HG03460 (cell line): ENCODE results near the gene ANO7.
"Not testable (repeated sequence)": the region's sequence is repeated elsewhere in the genome, so short reads cannot be mapped to it uniquely, and the experiment has no call there.

ENCODE experiments used
- ATAC-seq: cut with Tn5 transposase; IDR thresholded peaks from one replicate; pipeline ENCODE4 v1.9.1; 2021; ENCODE audit not compliant: unreplicated experiment

The ANO7 gene

DNA sequence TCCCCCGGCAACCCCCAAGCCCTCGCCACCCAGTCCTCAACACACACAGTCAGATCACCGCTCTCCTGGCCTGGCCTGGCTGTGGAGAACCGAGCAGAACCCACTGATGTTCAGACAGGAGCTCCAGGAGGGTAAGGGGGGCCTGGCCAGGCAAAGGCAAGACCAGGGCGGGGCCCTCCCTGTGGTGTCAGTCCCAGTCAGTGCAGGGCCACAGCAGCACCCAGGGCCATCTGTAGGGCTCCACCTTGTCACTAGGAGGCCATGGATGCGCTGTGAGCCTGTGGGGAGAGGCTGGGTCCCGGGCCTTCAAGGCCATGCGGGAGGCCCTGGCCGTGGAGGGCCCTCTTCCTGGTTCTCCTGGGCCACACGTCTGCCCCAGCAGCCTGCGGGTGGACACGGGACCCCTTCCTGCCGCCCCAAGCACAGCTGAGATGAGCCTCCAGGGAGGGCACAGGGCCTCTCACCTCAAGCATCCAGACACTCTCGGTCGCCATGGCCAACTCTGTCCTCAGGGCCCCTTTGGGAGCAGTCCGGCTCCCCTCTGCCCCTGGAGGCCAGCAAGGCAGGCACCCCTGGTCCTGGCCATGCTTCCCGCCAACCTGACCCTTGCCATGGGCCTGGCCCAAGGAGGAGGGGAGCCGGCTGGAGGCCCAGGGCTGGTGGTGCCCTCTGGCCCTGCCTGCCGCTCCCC lies 2.0 kb downstream of the ANO7 start:
- ATAC-seq = no peak

DNA sequence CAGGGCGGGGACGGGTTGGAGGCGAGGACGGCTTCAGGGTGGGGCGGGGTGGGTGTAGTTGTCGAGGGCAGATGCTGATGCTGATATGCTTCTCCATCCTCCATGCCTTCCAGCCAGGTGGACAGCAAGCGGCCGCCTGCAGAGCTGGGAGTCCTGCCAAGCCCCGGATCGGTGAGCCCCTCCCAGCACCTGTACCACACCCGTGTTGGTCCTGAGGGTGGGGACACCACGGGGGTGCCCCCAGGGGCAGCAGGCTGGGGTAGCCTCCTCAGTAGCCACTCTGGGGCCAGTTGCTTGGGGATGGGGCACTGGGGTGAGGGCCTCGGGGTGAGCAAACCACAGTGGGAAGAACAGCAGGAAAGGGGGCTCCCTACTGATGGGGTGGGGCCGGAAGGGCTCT lies 2.6 kb downstream of the ANO7 start:
- ATAC-seq = no peak

DNA sequence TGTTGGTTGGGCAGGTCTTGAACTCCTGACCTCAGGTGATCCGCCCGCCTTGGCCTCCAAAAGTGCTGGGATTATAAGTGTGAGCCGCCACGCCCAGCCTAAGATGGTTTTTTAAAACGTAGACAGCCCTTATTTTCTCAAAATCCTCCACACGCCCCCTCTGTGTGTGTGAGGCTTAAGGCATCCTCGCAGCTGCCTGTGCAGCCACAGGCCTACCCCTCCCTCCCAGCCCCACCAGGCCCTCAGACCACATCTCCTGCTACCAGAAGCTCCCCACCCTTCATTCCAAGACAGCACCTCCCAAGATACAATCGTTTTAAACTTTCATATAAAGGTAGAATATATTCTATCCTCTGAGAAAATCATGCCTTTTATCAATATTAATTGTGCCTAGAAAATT lies 4.8 kb downstream of the ANO7 start:
- no peak for ATAC-seq

DNA sequence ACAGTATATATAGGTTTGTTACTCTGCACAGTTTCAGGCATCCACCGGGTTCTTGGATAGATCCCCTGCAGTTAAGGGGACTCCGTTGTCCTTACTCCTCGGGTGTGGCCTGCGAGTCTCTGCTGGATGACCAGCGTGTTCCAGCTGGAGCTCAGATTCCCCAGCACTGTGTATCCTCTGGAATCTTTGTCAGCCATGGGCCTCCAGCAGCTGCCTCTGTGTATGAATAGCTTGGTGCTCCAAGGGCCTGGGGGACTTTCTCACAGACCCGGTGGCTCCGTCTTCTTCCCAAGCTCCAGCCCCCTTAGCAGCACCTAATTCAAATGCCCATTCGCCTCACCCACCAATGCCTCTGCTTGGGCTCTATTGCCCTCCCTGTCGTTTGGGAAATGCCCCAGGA lies 6.3 kb downstream of the ANO7 start:
- ATAC-seq = no peak

DNA sequence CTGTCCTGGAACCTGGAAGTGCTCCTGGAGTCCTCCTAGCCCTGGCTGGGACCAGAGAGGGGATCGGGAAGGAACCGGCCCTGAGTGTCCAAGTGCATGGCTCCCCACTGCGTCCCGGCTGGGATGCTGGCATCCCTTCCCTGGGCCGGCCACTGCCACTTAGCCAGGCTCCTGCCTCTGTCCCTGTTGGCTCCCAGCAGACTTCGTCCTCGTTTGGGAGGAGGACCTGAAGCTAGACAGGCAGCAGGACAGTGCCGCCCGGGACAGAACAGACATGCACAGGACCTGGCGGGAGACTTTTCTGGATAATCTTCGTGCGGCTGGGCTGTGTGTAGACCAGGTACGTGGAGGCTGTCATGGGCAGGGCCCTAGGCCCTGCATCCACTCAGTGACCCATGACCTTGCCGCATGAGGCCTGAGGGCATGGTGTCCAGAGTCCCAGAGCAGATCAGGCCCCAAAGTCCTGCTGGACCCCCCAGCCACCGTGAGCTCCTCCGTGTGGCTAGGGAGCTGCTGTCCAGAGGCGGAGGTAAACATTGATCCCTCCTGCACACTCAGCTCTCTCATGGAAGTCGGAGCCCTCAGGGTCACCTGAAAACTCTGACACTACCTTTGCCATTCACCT lies 7.1 kb downstream of the ANO7 start:
- ATAC-seq = no peak

DNA sequence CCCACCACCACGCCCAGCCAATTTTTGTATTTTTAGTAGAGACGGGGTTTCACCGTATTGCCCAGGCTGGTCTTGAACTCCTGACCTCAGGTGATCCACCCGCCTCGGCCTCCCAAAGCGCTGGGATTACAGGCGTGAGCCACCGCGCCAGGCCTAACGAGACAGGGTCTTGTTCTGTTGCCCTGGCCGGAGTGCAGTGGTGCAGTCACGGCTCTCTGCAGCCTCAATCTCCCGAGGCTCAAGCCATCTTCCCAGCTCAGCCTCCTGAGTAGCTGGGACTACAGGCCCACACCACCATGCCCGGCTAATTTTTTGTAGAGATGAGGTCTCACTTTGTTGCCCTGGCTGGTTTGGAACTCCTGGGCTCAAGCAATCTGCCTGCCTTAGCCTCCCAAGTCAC lies 8.8 kb downstream of the ANO7 start:
- ATAC-seq = not testable (repeated sequence)

DNA sequence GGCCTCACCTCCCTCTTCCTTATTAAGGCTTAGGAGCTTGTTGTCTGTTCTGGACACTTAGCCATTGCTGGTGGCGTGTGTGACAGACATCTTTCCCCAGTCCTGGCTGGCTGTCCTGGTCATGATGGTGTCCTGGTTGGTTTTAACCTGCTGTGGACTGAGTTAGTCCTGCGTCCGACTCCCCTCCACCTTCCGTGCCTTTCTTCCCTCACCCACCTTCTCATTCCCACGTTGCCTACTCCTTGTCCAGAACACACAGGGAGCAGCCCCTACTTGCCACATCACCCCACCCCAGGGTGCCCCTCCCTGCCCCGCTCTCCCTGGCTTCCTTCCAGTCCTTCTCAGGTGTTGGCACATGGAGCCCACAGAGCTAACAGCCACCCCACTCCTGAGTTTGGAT lies 9.5 kb downstream of the ANO7 start:
- no peak for ATAC-seq

DNA sequence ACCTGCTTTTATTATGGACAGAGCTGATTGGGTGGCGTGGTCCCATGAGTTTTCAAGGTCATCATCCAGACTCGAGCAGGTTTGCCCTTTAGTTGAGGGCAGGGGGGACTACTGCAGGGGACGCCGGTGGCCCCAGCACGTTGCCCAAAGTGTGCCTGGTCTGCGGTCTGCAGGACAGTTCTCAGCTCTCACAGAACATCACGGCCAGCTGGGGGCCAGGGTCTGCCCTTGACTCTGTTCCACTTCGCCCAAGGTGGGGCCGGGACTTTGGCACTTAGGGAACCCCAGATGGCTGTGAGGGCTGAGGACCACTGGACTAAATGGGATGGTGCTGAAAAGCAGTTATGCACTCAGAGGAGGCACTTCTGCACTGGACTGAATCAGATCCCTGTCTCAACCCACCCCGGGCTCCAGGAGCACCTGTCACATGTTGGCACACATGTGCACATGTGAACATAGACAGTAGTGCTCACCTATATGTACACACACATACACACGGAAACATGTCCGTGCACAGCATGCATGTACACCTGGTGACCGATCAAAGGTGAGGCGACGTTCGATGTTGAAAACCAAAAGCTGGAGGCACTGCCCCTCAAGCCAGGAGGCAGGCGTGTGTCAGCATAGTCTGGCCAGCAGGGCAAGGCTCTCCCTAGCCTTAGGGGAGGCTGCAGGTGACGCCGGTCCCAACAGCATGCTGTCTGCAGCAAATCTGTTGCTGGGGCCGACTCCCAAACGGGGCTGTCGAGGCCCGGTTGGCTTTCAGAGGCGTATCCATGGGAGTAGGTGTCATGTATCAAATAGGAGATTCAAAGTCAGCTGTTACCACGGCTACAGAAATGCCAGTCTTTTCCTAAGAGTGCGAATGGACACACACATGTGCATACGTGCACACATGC lies 10.2 kb downstream of the ANO7 start:
- ATAC-seq = no peak

DNA sequence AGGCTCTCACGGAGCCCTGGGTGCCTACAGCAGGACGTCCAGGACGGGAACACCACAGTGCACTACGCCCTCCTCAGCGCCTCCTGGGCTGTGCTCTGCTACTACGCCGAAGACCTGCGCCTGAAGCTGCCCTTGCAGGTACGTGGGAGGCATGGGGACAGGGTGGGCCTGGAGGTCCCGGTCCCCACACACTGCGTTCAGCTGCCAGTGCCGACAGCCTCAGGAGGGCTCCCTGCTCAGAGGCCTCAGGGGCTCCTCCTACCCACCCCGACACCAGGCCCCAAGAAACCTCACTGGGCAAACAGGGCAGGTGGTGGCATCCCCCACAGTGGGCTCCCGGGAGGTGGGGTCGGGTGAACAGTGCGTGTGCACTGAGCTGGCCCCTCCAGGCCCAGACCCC lies 10.8 kb downstream of the ANO7 start:
- ATAC-seq = no peak

DNA sequence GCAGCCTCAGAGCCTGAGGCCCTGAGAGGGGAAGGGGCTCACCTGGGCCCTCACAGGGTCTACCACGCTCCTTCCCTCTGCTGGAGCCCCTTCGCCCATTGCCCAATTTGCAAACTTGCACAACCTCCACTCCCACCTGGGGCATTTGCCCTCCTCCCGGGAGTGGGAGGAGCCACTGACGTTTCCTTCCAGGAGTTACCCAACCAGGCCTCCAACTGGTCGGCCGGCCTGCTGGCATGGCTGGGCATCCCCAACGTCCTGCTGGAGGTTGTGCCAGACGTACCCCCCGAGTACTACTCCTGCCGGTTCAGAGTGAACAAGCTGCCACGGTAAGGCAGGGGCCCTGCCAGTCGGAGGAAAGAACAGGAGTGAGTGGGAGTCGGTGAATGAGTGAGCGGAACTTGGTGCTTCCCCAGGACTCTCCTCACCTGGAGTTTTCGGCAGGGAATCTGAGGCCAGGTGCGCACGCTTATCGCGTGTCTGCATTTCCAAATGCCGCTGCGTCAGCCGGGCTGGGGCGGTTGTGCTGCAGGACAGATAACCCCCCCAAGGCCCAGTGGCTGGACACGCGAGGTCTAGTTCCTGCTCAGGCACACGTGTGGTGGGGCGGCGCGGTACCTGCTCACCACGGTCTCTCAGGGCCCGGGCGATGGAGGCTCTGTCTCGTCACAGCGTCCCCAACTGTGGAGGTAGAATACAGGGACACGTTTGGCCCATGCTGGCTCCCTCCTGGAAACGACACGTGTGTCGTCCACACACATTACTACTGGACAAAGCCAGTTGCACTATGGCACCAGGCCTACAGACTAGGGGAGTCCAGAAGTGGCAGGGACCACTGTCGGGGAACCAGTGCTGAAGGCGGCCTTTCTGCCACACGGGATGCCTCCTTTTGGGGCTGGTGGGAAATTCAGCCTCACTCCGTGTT lies 11.7 kb downstream of the ANO7 start:
- ATAC-seq = no peak

DNA sequence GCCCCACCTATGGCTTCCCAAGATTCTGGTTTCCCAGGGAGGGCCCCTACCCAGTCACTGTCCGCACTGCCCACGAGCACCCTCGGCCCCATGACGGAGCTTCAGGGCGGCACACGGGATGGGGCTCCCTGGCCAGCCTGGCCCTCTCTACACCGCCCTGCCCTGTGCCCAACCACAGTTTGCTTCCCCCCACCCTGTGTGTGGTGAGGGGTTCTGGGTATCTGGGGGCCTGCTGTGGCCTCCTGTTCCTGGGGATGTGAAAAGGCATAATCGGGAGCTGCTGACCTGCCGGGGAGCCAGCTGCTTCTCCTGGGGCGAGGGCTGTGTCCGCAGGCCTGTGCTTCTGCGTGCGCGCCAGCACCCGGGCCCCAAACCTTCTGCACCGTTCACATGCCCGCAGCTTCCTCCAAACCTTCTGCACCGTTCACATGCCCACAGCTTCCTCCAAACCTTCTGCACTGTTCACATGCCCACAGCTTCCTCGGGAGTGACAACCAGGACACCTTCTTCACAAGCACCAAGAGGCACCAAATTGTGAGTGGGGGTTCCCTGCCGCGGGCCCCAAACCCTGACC lies 12.4 kb downstream of the ANO7 start:
- ATAC-seq = no peak

DNA sequence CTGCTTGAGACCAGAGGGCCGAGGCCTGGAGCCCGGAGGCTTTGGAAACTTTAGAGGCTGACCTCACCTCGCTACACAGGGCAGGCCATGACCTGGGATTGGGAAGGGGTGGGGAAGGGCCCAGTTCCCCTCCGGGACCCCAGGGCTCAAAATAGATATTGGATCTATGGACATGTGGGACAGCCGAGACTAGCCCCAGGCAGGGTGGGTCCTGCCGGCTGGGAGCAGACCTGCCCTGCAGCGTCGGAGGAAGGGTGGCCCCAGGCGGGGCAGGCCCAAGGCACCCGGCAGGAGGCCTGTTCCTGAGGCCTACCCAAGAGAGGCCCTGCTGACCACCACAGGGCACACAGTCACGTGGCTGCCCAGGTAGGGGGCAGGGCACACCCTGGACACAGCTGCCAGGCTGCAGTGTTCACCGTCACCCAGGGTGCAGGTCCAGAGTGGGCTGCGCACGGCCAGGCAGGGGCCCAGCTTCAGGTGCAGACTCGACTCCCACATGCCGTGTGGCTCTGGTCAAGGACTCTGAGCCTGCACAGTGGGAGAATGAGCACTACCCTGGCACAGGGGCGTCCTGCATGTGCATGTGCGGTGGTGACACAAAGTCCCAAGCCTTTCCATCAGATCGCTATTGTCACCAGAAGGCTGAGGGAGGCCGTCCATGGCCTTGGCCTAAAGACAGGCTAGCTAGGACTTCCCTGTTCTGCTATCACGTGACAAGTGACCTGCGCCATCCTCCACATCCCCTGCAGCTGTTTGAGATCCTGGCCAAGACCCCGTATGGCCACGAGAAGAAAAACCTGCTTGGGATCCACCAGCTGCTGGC lies 13.2 kb downstream of the ANO7 start:
- ATAC-seq = no peak

DNA sequence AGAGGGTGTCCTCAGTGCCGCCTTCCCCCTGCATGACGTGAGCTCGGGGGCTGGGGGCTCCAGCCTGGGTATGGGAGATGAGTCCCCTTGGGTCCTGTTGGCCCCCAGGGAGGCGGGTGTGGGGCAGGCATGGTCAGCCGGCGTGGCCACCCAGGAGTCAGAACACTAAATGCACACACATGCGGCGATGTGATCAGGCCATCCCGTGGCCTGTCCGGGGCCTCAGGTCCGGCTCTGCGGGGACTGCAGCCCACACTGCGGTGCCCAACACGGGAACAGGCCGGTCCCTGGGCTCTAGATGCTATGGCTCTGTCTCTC lies 13.8 kb downstream of the ANO7 start:
- ATAC-seq = no peak

DNA sequence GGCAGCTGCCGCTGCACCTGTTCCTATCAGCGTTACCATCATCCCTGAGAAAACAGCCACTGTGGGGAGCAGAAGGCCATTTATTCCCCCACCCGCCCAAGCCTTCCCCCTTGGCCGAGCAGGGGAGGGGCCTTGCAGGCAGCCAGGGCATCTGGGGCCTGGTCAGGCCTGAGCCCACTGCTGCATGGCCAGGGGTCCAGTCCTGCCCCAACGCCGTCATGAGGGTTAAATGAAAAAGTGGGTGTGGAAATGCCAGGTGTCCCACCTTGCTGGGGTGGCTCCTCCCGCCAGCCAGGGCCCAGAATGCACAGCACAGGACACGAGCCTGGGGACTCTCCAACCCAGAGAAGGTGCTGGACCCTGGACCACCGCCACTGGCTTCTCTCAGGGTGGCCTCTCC lies 14.2 kb downstream of the ANO7 start:
- no peak for ATAC-seq

DNA sequence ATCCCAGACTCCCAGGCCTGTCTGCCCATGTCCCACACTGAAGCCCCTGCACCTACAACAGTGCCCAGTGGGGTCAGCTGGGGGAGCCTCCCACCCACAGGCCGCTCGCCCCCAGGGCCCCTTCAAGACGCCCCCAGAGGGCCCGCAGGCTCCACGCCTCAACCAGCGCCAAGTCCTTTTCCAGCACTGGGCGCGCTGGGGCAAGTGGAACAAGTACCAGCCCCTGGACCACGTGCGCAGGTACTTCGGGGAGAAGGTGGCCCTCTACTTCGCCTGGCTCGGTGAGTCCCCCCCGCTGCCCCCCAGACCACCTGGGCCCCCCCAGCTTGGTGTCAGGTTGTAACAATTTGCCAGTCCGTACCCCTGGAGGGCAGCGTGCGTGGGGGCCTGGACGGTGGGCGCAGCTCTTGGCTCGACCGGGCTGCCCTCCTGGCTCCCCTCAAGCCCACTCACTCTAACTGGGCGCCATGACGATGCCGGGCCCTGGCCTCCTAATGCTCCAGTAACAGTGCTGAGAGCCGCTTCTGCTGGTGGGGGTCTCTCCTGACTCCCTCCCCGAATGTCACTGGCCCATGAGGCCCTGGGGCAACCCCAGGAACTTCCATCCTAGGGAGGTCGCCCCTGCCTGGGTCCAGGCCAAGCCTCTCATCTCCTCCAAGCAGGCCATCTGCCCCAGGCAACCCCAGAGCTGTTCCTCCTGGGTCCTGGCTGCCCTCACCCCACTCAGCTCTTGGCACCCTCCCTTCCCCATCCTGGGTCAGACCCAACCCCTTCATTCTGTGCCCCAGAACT lies 14.9 kb downstream of the ANO7 start:
- no peak for ATAC-seq

DNA sequence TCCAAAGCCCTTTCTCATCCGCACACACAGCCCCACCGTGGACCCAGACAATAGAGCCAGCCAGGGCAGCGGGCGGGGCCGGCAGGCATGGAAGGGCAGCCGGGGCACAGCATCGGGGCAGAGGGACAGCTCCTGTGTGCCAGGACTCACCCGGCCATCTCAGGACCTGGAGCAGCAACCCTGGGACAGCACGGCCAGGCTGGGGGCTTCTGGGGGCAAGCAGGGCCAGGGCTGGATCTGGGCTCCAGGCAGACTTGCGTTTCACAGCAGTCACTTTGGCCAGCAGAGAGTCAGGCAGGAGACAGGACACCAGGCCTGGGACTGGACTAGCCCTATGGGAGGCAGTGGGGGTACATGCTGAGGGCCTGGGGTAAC lies 15.5 kb downstream of the ANO7 start:
- no peak for ATAC-seq

DNA sequence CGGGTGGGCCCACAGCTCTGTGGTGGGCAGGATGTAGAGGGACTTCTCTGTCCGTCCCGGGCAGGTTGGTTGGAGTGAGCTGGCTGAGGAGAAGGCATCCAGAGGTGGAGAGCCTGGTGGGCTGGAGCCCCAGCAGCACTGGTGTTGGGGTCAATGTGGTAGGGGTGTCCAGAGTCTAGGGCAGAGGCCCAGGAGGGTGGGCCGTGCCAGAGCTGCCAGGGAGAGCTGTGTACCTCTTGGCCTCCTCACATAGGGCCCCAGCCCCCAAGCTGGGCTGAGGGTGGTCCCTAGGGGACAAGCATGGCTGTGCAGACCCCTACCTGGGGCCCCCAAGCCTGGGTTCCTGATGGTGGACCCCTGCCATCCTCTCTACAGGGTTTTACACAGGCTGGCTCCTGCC lies 16.0 kb downstream of the ANO7 start:
- ATAC-seq = no peak

DNA sequence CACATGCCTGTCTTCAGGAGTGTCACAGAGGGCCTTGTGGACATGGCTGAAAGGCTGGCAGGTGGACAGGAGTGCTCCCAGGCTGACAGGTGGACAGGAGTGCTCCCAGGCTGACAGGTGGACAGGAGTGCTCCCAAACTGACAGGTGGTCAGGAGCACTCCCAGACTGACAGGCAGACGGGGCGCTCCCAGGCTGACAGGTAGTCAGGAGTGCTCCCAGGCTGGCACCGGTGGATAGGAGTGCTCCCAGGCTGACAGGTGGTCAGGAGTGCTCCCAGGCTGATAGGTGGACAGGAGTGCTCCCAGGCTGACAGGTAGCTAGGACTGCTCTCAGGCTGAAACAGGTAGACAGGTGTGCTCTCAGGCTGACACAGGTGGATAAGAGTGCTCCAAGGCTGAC lies 16.6 kb downstream of the ANO7 start:
- ATAC-seq = no peak

DNA sequence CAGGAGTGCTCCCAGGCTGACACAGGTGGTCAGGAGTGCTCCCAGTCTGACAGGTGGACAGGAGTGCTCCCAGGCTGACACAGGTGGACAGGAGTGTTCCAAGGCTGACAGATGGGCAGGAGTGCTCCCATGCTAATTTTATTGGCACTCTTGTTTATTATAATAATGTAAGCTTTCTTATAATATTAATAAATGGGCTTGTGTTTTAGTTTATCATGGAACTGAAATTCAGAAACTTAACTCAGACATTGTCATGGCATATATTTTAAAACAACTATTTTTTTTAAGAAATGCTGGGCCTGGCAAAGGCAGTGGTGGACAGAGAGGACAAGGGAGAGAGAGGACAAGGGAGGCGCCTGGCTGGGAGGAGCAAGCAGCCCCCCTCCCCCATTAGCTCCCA lies 18.7 kb downstream of the ANO7 start:
- no peak for ATAC-seq
